Retinal pigment epithelial cell (primary cell): ENCODE measurements around the gene IGF2BP2.

Experiments
- DNase-seq: peaks from one replicate; pipeline ENCODE4 v3.0.0-alpha.2; 2010; ENCODE audit warnings: low read depth
- H3K4me3 ChIP-seq: 2 replicates; pipeline ENCODE4 v1.5.1; 2011; ENCODE audit warnings: mild to moderate bottlenecking, low read length, control low read depth, moderate library complexity
- TF ChIP-seq, protein P1 (sequence below): conservative IDR thresholded peaks from 2 replicates; pipeline ENCODE4 v1.5.1; 2011; ENCODE audit warnings: low read depth, low read length, control low read depth, inconsistent platforms

Gene IGF2BP2

GRCh38 chr3:185631108-185631507 is 193.7 kb downstream of the IGF2BP2 start:
- no peak for DNase-seq
- H3K4me3 ChIP-seq, result no peak overlapping the region
- TF ChIP-seq, protein P1, sequence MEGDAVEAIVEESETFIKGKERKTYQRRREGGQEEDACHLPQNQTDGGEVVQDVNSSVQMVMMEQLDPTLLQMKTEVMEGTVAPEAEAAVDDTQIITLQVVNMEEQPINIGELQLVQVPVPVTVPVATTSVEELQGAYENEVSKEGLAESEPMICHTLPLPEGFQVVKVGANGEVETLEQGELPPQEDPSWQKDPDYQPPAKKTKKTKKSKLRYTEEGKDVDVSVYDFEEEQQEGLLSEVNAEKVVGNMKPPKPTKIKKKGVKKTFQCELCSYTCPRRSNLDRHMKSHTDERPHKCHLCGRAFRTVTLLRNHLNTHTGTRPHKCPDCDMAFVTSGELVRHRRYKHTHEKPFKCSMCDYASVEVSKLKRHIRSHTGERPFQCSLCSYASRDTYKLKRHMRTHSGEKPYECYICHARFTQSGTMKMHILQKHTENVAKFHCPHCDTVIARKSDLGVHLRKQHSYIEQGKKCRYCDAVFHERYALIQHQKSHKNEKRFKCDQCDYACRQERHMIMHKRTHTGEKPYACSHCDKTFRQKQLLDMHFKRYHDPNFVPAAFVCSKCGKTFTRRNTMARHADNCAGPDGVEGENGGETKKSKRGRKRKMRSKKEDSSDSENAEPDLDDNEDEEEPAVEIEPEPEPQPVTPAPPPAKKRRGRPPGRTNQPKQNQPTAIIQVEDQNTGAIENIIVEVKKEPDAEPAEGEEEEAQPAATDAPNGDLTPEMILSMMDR, result no peak

GRCh38 chr3:185630182-185630622 is 194.6 kb downstream of the IGF2BP2 start:
- no peak overlapping the region for H3K4me3 ChIP-seq
- no peak for DNase-seq
- TF ChIP-seq, protein P1, result no peak

DNA sequence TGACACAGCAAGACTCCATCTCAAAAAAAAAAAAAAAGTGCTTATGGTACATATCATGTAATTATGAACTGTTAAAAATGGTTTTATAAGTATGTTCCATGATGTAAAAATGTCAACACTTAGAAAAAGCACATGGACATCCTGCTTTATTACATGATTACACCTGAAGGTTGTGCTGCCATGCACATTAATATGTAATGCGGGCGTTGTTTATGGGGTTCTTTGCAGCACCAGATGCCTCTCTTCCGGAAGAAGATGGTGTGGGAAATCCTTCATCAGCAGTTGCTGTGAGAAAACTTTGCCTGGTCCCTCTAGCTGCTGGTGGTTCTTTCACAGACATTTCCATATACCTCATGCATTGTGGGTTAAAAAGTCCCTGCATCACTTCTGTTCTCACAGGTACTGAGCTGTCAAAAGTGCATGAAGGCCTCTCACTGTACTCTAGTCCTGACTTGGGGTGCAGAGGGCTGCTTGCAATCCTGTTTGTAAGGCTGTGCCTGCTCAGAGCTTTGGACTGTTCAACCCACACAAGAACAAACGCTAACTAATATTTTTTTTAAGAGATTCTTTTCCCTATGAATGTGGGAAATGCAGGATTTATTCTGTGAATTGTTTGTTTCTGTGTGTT is 195.2 kb downstream of the IGF2BP2 start:
- no peak for DNase-seq
- no peak overlapping the region for H3K4me3 ChIP-seq
- TF ChIP-seq, protein P1, result no peak

GRCh38 chr3:185625784-185626183 is 199.1 kb downstream of the IGF2BP2 start:
- DNase-seq, result no peak
- no peak overlapping the region for H3K4me3 ChIP-seq
- TF ChIP-seq, protein P1, result no peak

- no peak overlapping the region for H3K4me3 ChIP-seq
- TF ChIP-seq, protein P1, result no peak
- DNase-seq, result no peak
Measured at GRCh38 chr3:185623939-185624665, 200.7 kb downstream of the IGF2BP2 start.

- H3K4me3 ChIP-seq, result no peak overlapping the region
- TF ChIP-seq, protein P1, result no peak
Measured at GRCh38 chr3:185613016-185613415, 211.8 kb downstream of the IGF2BP2 start.

DNA sequence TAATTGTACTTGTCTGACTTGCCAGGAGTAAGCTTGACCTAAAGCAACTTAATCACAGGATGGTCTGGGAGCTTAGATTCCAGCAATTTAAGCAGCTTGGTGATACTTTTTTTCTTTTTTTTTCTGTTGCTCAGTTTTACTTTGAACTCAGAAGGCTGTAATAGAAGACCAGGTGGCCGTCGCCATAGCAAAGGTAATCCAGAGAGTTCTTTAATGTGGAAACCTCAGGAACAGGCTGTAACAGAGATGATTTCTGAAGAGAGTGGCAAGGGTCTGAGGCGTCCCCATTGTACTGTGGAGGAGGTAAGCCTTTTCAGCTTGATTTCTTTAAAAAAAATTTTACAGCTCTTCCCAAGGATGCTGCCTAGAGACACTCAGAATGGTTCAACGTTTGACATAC is 218.6 kb downstream of the IGF2BP2 start:
- no peak for DNase-seq
- H3K4me3 ChIP-seq, result no peak overlapping the region

More at GRCh38 chr3:185613016-185613415, 211.8 kb downstream of the IGF2BP2 start:
- DNase-seq, result no peak

More for the DNA sequence above, 218.6 kb downstream of the IGF2BP2 start:
- TF ChIP-seq, protein P1, result no peak
